Measurements from ENCODE around the gene SCYGR1. TPM values are rescaled to one million over a fixed set of nuclear protein-coding genes. Genes with fewer than 3 reads are reported as not detected.

SCYGR1 gene
- total RNA-seq, 3 donors from 2014 or later: not detected

DNA sequence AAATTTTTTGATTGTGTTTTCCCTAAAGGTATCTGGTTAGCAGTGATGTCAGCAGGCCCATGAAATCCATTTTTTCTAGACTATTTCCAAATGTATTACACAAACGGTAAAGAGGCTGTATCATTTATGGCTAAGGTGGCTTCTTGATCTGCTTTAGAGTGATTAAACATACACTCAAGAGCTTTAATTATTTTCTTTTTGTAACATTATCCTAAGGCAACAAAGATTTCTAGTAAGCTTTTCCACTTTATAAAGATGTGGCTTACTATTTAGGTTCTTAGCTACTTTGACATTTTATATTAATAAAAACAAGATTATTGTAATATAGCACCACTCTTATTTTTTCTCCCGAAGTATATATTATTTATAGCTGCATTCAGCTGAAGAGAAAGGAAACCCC, 46.2 kb downstream of the SCYGR1 start:
- intact Hi-C loops (cut with DNase I, micrococcal nuclease): no loop called here
- no peaks in the 10 kb centered on the region for H3K9me3 ChIP-seq
- no peak for DNase-seq
- no peak overlapping the region for H3K4me3 ChIP-seq
- TF ChIP-seq, protein P1, sequence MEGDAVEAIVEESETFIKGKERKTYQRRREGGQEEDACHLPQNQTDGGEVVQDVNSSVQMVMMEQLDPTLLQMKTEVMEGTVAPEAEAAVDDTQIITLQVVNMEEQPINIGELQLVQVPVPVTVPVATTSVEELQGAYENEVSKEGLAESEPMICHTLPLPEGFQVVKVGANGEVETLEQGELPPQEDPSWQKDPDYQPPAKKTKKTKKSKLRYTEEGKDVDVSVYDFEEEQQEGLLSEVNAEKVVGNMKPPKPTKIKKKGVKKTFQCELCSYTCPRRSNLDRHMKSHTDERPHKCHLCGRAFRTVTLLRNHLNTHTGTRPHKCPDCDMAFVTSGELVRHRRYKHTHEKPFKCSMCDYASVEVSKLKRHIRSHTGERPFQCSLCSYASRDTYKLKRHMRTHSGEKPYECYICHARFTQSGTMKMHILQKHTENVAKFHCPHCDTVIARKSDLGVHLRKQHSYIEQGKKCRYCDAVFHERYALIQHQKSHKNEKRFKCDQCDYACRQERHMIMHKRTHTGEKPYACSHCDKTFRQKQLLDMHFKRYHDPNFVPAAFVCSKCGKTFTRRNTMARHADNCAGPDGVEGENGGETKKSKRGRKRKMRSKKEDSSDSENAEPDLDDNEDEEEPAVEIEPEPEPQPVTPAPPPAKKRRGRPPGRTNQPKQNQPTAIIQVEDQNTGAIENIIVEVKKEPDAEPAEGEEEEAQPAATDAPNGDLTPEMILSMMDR (IDR thresholded peaks at IDR 0.05): no peak
- H3K36me3 ChIP-seq (ENCODE audit: low read depth): no peaks in the 10 kb centered on the region
- no peaks in the 10 kb centered on the region for H3K4me1 ChIP-seq (ENCODE audit: low read depth)
- ATAC-seq: no peak

DNA sequence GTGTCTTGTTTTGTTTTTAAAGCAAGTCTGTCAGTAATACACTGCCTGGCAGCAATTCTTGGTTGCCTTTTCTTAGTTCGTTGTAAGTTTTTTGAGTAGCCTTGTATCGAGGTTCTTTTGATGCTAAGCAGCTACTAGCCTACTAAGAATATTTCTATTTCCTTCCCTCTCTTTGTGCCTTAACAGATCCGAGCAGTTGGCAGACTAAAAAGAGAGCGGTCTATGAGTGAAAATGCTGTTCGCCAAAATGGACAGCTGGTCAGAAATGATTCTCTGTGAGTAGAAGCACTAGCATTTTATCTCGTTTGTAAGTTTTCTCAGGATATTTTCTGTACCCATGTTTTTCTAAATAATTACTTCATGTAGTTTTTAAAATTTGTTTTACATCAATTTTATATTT, 47.6 kb downstream of the SCYGR1 start:
- intact Hi-C loops (cut with DNase I, micrococcal nuclease): no loop called here
- no peak for DNase-seq
- Histone ChIP-seq H3K9me3 (no peaks in the 10 kb centered on the region), H3K36me3 (ENCODE audit: low read depth) (no peaks in the 10 kb centered on the region), H3K4me1 (ENCODE audit: low read depth) (no peaks in the 10 kb centered on the region), H3K4me3 (no peak overlapping the region)
- ATAC-seq: no peak
- TF ChIP-seq, protein P1 (IDR thresholded peaks at IDR 0.05): no peak

DNA sequence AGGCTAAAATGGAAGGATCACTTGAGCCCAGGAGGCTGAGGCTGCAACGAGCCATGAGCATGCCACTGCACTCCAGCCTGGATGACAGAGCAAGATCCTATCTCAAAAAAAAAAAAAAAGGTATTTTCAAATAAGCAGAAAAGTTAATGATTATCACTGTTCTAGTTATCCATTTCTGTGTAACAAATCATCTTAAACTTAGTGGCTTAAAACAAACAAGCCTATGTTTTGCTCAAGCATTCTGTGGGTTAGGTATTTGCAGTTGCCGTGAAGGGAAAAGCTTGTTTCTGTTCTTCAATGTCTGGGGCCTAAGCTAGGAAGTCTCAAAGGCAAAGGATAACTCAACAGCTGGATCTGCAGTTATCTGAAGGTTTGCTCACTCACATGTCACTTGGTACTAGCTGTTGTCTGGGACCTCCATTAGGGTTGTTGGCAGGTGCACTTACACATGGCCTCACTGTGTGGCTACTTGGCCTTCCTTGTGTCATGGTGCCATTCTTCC, 48.6 kb downstream of the SCYGR1 start:
- no peaks in the 10 kb centered on the region for H3K36me3 ChIP-seq (ENCODE audit: low read depth)
- no peak for DNase-seq

More for the DNA sequence above, 48.6 kb downstream of the SCYGR1 start:
- Histone ChIP-seq H3K4me3 (no peak overlapping the region), H3K4me1 (ENCODE audit: low read depth) (no peaks in the 10 kb centered on the region), H3K9me3 (no peaks in the 10 kb centered on the region)
- TF ChIP-seq, protein P1 (IDR thresholded peaks at IDR 0.05): no peak
- no peak for ATAC-seq
- intact Hi-C loops (cut with DNase I, micrococcal nuclease): no loop called here

Other genes starting within 250 kb of the SCYGR1 start
- 1 to 10 TPM in 2 of 3 donors, under 1 TPM in 1; 0.44 to 1.2 (median 1.1) TPM for gene COL4A4, start 223.7 kb downstream of the SCYGR1 start, total RNA-seq
- under 1 TPM; 0.16 to 0.36 (median 0.32) TPM for gene COL4A3, start 223.3 kb downstream of the SCYGR1 start, total RNA-seq
- gene MFF, start 62.7 kb downstream of the SCYGR1 start, total RNA-seq: 10 to 100 TPM; 73.3 to 80.2 (median 77.0) TPM
- gene TM4SF20, start 8.6 kb downstream of the SCYGR1 start, total RNA-seq: 10 to 100 TPM in 1 of 3 donors, 1 to 10 TPM in 2; 3.9 to 12.6 (median 9.1) TPM
- 10 to 100 TPM; 69.2 to 76.3 (median 73.0) TPM for gene AGFG1, start 84.2 kb upstream of the SCYGR1 start, total RNA-seq
- not detected for gene SCYGR2, start 210.9 kb upstream of the SCYGR1 start, total RNA-seq
- not detected for gene SCYGR3, start 226.9 kb upstream of the SCYGR1 start, total RNA-seq
- gene SCYGR4, start 229.5 kb upstream of the SCYGR1 start, total RNA-seq: not detected

Measured in mucosa of descending colon (tissue), 3 donors.